Measurements from ENCODE around the gene IGSF6.

IGSF6 gene

GRCh38 chr16:21626659-21627277 lies 25.6 kb downstream of the IGSF6 start:
- no peak for DNase-seq (ENCODE audit: insufficient read length, low spot score)
- no peak for FAIRE-seq
- TF ChIP-seq CTCF (IDR thresholded peaks at IDR 0.05; ENCODE audit: insufficient read depth, missing control alignments) = no peak

GRCh38 chr16:21625026-21625425 lies 27.4 kb downstream of the IGSF6 start:
- FAIRE-seq = no peak
- no peak for DNase-seq (ENCODE audit: insufficient read length, low spot score)

DNA sequence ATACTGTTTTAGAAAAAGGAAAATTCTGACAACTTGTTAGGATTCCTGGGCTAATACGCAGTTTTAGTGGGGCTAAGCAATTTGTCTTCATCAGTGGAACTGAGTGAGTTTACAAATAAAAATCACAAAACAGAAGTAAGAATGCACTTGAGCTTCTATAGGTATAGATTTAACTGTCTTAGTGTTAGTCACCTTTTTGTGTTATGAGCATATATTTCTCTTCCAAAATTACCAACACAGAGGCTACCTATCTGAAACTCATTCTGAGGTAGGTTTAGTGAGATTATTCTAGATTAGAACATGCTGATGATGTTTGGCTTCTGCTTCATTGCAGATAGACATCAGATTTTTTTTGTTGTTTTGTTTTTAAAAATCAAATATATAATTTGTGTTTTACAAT lies 29.9 kb downstream of the IGSF6 start:
- no peak for DNase-seq (ENCODE audit: insufficient read length, low spot score)
- FAIRE-seq = no peak
- no peak for TF ChIP-seq CTCF (IDR thresholded peaks at IDR 0.05; ENCODE audit: insufficient read depth, missing control alignments)

More at GRCh38 chr16:21625026-21625425, 27.4 kb downstream of the IGSF6 start:
- no peak for TF ChIP-seq CTCF (IDR thresholded peaks at IDR 0.05; ENCODE audit: insufficient read depth, missing control alignments)

- no peak for DNase-seq (ENCODE audit: insufficient read length, low spot score)
- no peak for TF ChIP-seq CTCF (IDR thresholded peaks at IDR 0.05; ENCODE audit: insufficient read depth, missing control alignments)
- no peak for FAIRE-seq
Measured at GRCh38 chr16:21620592-21620991, 31.8 kb downstream of the IGSF6 start.

GRCh38 chr16:21619765-21620425 lies 32.5 kb downstream of the IGSF6 start:
- FAIRE-seq (no peak), DNase-seq (ENCODE audit: insufficient read length, low spot score) (no peak)
- no peak for TF ChIP-seq CTCF (IDR thresholded peaks at IDR 0.05; ENCODE audit: insufficient read depth, missing control alignments)

- DNase-seq (ENCODE audit: insufficient read length, low spot score) (no peak), FAIRE-seq (no peak)
- no peak for TF ChIP-seq CTCF (IDR thresholded peaks at IDR 0.05; ENCODE audit: insufficient read depth, missing control alignments)
Measured at GRCh38 chr16:21618281-21618680, 34.1 kb downstream of the IGSF6 start.

- FAIRE-seq = no peak
- no peak for TF ChIP-seq CTCF (IDR thresholded peaks at IDR 0.05; ENCODE audit: insufficient read depth, missing control alignments)
- DNase-seq (ENCODE audit: insufficient read length, low spot score) = no peak
Measured at GRCh38 chr16:21617607-21618006, 34.8 kb downstream of the IGSF6 start.

Data from D721Med (cell line).